Fibroblast of upper back skin (primary cell): Measurements from ENCODE around the gene DEXI.

Experiments used
- DNase-seq: peaks from one replicate; pipeline ENCODE4 v3.0.0-alpha.2; 2013

Gene DEXI

GRCh38 chr16:10942352-10943063 lies at the start of gene DEXI:
Gene DEXI (minus strand): TSS chr16:10942468. CDS start chr16:10942005, 463 bp downstream.
- peak; percentile 90 for DNase-seq

DNA sequence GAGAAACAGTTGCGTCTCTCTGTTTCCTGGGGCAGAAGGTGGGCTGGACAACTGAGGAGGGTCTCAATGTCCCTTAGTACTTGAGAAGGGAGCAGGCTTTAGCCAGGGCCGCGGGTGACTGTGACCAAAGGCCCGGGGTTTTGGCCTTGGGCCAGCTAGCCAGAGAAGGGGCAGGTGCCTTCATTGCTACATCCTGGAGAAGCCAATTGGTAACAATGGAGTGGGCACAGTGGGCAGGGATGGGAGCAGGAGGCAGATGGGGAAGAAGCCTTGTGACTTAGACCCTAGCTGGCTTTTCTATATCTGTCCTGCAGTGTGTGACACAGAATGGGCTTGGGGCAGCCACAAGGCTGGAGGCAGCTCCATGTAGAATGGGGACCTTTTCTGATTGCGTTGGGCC lies 48.1 kb upstream of the DEXI start:
- no peak for DNase-seq

DNA sequence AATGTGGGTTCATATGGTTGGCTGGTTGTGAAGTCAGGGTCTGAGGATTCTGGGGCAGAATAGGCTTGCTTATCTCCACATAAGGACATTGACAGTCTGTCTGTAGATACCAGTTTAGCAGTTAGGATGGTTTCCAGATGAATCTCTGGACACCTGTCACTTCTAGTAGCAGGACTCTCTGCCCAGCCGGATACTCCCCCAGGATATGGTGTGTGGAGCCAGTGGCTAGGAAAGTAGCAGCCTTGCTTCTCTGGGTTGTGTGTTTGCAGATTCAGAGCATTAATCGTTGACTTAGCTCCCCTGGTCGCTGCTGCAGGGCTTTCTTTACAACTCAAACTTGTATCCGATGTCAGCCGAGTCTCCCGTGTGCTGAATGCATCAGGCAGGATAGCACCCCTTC lies 47.3 kb upstream of the DEXI start:
- no peak for DNase-seq

- DNase-seq = no peak
Measured at GRCh38 chr16:10988879-10989278, 46.6 kb upstream of the DEXI start.

- DNase-seq = no peak
Measured at GRCh38 chr16:10988164-10988803, 46.0 kb upstream of the DEXI start.

GRCh38 chr16:10987361-10988163 lies 45.3 kb upstream of the DEXI start:
- DNase-seq = no peak

GRCh38 chr16:10984509-10984908 lies 42.2 kb upstream of the DEXI start:
- peak; percentile 86 for DNase-seq

GRCh38 chr16:10983159-10983558 lies 40.9 kb upstream of the DEXI start:
- no peak for DNase-seq

GRCh38 chr16:10982465-10983150 lies 40.3 kb upstream of the DEXI start:
- peak; percentile 40 for DNase-seq

DNA sequence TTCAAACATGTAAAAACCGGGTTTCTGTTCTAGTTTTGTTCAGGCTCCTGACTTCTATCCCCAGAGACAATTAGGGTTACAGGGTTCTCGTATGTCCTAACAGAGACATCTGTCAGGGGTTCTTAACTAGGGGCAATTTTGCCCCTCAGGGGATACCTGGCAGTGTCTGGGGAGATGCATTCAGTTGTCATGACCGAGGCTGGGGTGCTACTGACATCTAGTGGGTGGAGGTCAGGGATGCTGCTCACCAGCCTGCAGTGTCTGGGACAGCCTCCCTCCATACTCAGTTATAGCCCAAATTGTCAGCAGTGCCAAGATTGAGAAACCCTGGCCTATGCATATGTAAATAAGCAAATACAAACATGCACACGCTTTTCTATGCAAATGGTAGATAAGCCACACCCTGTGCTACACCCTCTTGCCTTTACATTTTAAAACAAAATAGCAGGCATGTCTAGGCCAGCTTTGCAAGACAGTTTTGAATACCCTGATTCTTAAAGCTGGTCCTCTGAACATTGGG lies 39.5 kb upstream of the DEXI start:
- no peak for DNase-seq

- DNase-seq = no peak
Measured at GRCh38 chr16:10980813-10981212, 38.5 kb upstream of the DEXI start.

- peak; percentile 22 for DNase-seq
Measured at GRCh38 chr16:10979717-10980601, 37.7 kb upstream of the DEXI start.

DNA sequence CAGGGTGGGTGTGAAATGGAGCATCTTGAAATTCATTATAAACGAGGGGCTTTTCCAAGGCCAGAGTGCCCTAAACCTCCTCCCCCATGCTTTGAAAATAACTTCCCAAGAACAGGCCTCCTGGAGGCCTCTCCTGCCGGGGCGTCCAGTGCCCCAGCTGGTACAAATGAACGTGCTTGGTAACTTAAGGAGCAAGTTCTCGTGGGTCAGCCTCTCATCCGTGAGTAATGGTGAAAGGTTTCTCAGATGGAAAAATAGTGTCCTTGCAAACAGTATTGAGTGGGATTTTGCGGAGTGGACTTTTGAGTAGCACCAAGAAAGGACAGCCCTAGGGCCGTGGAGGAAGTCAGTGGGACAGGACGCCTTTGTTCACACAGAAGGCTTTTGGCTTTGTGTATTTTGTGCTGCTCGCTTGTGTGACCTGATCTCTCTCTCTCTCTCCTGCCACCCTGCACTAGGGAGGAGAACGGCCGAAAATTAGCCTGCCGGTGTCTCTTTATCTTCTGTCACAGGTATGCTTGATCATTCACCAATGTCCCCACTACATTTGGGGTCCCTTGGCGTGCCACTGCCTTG lies 36.7 kb upstream of the DEXI start:
- DNase-seq = no peak

GRCh38 chr16:10978124-10978523 lies 35.9 kb upstream of the DEXI start:
- no peak for DNase-seq

DNA sequence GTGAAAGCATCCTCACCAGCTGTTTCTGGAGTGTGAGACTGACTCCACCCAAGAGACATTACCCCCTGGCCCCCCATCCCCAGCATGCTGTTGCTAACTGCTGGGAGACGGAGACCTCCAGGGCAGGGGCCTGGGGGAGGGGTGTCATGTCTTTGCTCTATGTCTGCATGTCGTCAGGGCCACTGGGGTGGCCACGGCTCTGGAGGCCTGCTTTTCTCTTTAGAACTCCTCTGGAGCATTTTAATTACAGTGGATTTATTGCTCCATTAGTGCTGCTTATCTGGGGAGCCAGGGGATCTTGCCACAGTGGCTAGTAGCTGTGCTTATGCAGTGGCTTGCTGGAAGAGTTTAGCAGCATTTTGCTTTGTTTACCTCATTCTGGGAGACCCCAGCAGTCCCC lies 34.4 kb upstream of the DEXI start:
- DNase-seq = no peak

DNA sequence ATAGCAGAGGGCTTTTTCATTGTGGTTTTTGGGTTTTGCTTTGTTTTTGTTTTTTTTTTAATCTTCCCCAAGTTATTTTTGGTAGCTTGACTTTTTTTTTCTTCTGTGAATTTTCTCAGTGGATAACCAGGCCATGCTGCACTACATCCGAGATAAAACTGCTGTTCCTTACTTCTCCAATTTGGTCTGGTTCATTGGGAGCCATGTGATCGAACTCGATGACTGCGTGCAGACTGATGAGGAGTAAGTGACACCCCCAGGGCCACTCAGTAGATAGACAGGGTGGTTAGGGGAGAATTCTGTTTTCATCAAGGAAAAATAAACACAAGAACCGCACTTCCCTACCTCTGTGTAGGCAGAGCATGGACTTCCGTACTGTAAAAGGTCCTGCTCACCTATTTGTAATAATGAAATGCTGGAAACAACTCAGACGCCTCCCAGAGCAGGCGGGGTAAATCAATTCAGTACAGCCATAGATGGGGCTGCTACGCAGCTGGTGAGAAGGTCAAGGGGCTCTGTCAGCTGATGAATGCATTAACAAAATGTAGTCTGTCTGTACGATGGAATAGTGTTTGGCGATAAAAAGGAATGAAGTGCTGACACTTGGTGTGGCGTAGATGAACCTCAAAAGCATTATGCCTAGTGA lies 30.7 kb upstream of the DEXI start:
- no peak for DNase-seq

DNA sequence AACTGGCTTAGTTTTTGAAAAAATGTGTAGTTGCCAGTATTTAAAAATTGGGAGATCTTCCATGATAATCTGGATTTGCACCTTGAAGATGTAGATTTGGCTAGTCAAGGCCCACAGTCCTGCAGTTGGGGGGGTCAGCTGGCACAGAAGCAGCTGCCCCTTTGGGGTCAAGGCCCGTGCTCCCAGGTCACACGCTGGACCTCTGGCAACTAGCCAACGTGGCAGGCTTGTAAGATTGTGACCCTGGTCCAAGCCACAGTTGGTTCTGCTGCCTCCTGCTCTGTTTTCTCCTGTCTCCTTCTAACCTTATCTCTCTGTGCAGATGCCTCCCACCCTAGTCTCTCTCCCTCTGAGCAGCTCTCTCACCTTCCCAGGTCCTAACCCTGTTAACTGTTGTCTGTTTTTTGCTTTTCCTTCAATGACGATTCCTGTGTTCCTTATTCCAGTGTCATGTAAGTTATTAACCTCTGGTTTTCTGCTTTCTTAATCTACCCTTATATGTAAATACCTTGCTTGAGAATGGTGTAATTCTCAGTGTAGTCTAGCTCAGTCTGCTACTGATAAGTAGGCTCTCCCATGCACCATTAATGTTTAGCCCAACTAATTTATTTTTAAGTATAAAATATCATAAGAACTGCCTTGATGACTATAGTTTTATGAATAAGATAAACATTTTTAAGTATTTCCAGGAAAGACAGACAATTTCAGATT lies 30.0 kb upstream of the DEXI start:
- DNase-seq = no peak

DNA sequence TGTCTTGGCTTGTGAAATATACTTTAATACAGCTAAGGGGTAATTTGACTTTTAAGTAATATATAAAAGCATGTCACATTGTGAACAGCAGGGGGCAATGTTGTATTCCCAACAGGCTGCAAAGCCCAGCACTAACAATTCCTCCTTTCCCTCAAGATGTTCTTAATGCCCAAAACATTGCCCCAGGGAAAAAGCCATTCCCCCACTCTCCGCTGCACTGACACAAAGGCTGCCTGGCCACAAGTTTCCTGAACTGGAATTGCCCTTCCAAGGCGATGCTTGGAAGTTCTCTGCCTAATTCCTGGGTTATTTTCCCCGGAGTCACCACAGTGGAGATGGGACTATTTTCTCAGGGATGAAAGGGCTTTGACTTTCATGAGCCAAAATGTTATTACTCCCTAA lies 29.3 kb upstream of the DEXI start:
- DNase-seq = peak; percentile 89

- no peak for DNase-seq
Measured at GRCh38 chr16:10970065-10970464, 27.8 kb upstream of the DEXI start.

GRCh38 chr16:10969615-10970014 lies 27.3 kb upstream of the DEXI start:
- DNase-seq = no peak
